ENCODE results near the gene ARRB1.

Gene ARRB1

GRCh38 chr11:75351541-75351790 lies at the start of gene ARRB1:
TSS of gene ARRB1 (minus strand) at chr11:75351661. CDS start at chr11:75351607, 54 bp downstream.
- H3K27ac ChIP-seq (ENCODE audit: low read depth in 2 of 2, low read length in 2 of 2) = peak within 1 kb of the TSS; percentile 90 to 95
- no peaks in the 10 kb centered on the region for H3K9me3 ChIP-seq (ENCODE audit: control insufficient read depth in 2 of 2, low read length in 2 of 2)
- H3K4me1 ChIP-seq (ENCODE audit: control insufficient read depth in 2 of 2, insufficient read depth in 2 of 2, low read length in 2 of 2) = peaks cover 57 to 60% of the 10 kb centered on the region in 2 donors
- H3K27me3 ChIP-seq (ENCODE audit: control insufficient read depth in 2 of 2, insufficient read depth in 2 of 2, low read length in 2 of 2) = no peaks in the 10 kb centered on the region
- peak within 1 kb of the TSS; percentile 81 to 98 for H3K4me3 ChIP-seq (ENCODE audit: low read length in 2 of 2)
- H3K36me3 ChIP-seq (ENCODE audit: control insufficient read depth in 2 of 2, insufficient read depth in 2 of 2, low read length in 2 of 2) = peaks cover 0 to 3% of the 10 kb centered on the region in 2 donors
- peak within 1 kb of the TSS; percentile 81 to 86 for H3K9ac ChIP-seq (ENCODE audit: low read depth in 1 of 2, low read length in 2 of 2)

GRCh38 chr11:75400146-75400865 lies 48.8 kb upstream of the ARRB1 start:
- H3K36me3 ChIP-seq (ENCODE audit: control insufficient read depth in 2 of 2, insufficient read depth in 2 of 2, low read length in 2 of 2) = peaks cover 40 to 41% of the 10 kb centered on the region in 2 donors
- no peaks in the 10 kb centered on the region for H3K27me3 ChIP-seq (ENCODE audit: control insufficient read depth in 2 of 2, insufficient read depth in 2 of 2, low read length in 2 of 2)
- peaks cover 14 to 17% of the 10 kb centered on the region in 2 donors for H3K4me1 ChIP-seq (ENCODE audit: control insufficient read depth in 2 of 2, insufficient read depth in 2 of 2, low read length in 2 of 2)
- H3K9me3 ChIP-seq (ENCODE audit: control insufficient read depth in 2 of 2, low read length in 2 of 2) = no peaks in the 10 kb centered on the region
- peak overlapping the region; percentile 93 to 94 for H3K27ac ChIP-seq (ENCODE audit: low read depth in 2 of 2, low read length in 2 of 2)
- peak overlapping the region; percentile 90 to 95 for H3K9ac ChIP-seq (ENCODE audit: low read depth in 1 of 2, low read length in 2 of 2)
- H3K4me3 ChIP-seq (ENCODE audit: low read length in 2 of 2) = peak overlapping the region; percentile 84 to 98

- H3K9me3 ChIP-seq (ENCODE audit: control insufficient read depth in 2 of 2, low read length in 2 of 2) = no peaks in the 10 kb centered on the region
- H3K4me3 ChIP-seq (ENCODE audit: low read length in 2 of 2) = peak within 1 kb of the TSS; percentile 84 to 98
- H3K27ac ChIP-seq (ENCODE audit: low read depth in 2 of 2, low read length in 2 of 2) = peak within 1 kb of the TSS; percentile 93 to 94
- H3K36me3 ChIP-seq (ENCODE audit: control insufficient read depth in 2 of 2, insufficient read depth in 2 of 2, low read length in 2 of 2) = peaks cover 33 to 35% of the 10 kb centered on the region in 2 donors
- no peaks in the 10 kb centered on the region for H3K27me3 ChIP-seq (ENCODE audit: control insufficient read depth in 2 of 2, insufficient read depth in 2 of 2, low read length in 2 of 2)
- H3K9ac ChIP-seq (ENCODE audit: low read depth in 1 of 2, low read length in 2 of 2) = peak within 1 kb of the TSS; percentile 90 to 95
- peaks cover 14 to 17% of the 10 kb centered on the region in 2 donors for H3K4me1 ChIP-seq (ENCODE audit: control insufficient read depth in 2 of 2, insufficient read depth in 2 of 2, low read length in 2 of 2)
These were observed 48.1 kb upstream of the ARRB1 start, which contains the start of gene RPS3 for GRCh38 chr11:75399344-75400145. TSS of gene RPS3 (plus strand) at chr11:75399518. CDS start at chr11:75399548, 30 bp downstream.

GRCh38 chr11:75398906-75399305 lies 47.4 kb upstream of the ARRB1 start:
- no peak overlapping the region for H3K27ac ChIP-seq (ENCODE audit: low read depth in 2 of 2, low read length in 2 of 2)

GRCh38 chr11:75394085-75394840 lies 42.8 kb upstream of the ARRB1 start:
- H3K4me3 ChIP-seq (ENCODE audit: low read length in 2 of 2) = no peak overlapping the region
- no peaks in the 10 kb centered on the region for H3K4me1 ChIP-seq (ENCODE audit: control insufficient read depth in 2 of 2, insufficient read depth in 2 of 2, low read length in 2 of 2)
- H3K36me3 ChIP-seq (ENCODE audit: control insufficient read depth in 2 of 2, insufficient read depth in 2 of 2, low read length in 2 of 2) = no peaks in the 10 kb centered on the region
- H3K9ac ChIP-seq (ENCODE audit: low read depth in 1 of 2, low read length in 2 of 2) = no peak overlapping the region
- H3K27ac ChIP-seq (ENCODE audit: low read depth in 2 of 2, low read length in 2 of 2) = no peak overlapping the region
- H3K9me3 ChIP-seq (ENCODE audit: control insufficient read depth in 2 of 2, low read length in 2 of 2) = no peaks in the 10 kb centered on the region
- no peaks in the 10 kb centered on the region for H3K27me3 ChIP-seq (ENCODE audit: control insufficient read depth in 2 of 2, insufficient read depth in 2 of 2, low read length in 2 of 2)

More at GRCh38 chr11:75398906-75399305, 47.4 kb upstream of the ARRB1 start:
- H3K27me3 ChIP-seq (ENCODE audit: control insufficient read depth in 2 of 2, insufficient read depth in 2 of 2, low read length in 2 of 2) = no peaks in the 10 kb centered on the region
- H3K4me3 ChIP-seq (ENCODE audit: low read length in 2 of 2) = peak overlapping the region in 1 of 2 donors; percentile 98
- H3K9ac ChIP-seq (ENCODE audit: low read depth in 1 of 2, low read length in 2 of 2) = no peak overlapping the region
- H3K4me1 ChIP-seq (ENCODE audit: control insufficient read depth in 2 of 2, insufficient read depth in 2 of 2, low read length in 2 of 2) = peaks cover 14 to 17% of the 10 kb centered on the region in 2 donors
- H3K36me3 ChIP-seq (ENCODE audit: control insufficient read depth in 2 of 2, insufficient read depth in 2 of 2, low read length in 2 of 2) = peaks cover 26 to 28% of the 10 kb centered on the region in 2 donors
- no peaks in the 10 kb centered on the region for H3K9me3 ChIP-seq (ENCODE audit: control insufficient read depth in 2 of 2, low read length in 2 of 2)

- Histone ChIP-seq H3K4me1 (ENCODE audit: control insufficient read depth in 2 of 2, insufficient read depth in 2 of 2, low read length in 2 of 2) (peaks cover 13 to 16% of the 10 kb centered on the region in 2 donors), H3K9me3 (ENCODE audit: control insufficient read depth in 2 of 2, low read length in 2 of 2) (no peaks in the 10 kb centered on the region), H3K36me3 (ENCODE audit: control insufficient read depth in 2 of 2, insufficient read depth in 2 of 2, low read length in 2 of 2) (no peaks in the 10 kb centered on the region), H3K27me3 (ENCODE audit: control insufficient read depth in 2 of 2, insufficient read depth in 2 of 2, low read length in 2 of 2) (no peaks in the 10 kb centered on the region), H3K9ac (ENCODE audit: low read depth in 1 of 2, low read length in 2 of 2) (no peak overlapping the region), H3K4me3 (ENCODE audit: low read length in 2 of 2) (no peak overlapping the region), H3K27ac (ENCODE audit: low read depth in 2 of 2, low read length in 2 of 2) (no peak overlapping the region)
These were observed 38.5 kb upstream of the ARRB1 start for GRCh38 chr11:75389925-75390324.

GRCh38 chr11:75389276-75389605 lies 37.8 kb upstream of the ARRB1 start:
- Histone ChIP-seq H3K27me3 (ENCODE audit: control insufficient read depth in 2 of 2, insufficient read depth in 2 of 2, low read length in 2 of 2) (no peaks in the 10 kb centered on the region), H3K36me3 (ENCODE audit: control insufficient read depth in 2 of 2, insufficient read depth in 2 of 2, low read length in 2 of 2) (no peaks in the 10 kb centered on the region), H3K9me3 (ENCODE audit: control insufficient read depth in 2 of 2, low read length in 2 of 2) (no peaks in the 10 kb centered on the region), H3K4me3 (ENCODE audit: low read length in 2 of 2) (no peak overlapping the region), H3K9ac (ENCODE audit: low read depth in 1 of 2, low read length in 2 of 2) (no peak overlapping the region), H3K27ac (ENCODE audit: low read depth in 2 of 2, low read length in 2 of 2) (no peak overlapping the region), H3K4me1 (ENCODE audit: control insufficient read depth in 2 of 2, insufficient read depth in 2 of 2, low read length in 2 of 2) (peaks cover 15 to 22% of the 10 kb centered on the region in 2 donors)

- H3K27ac ChIP-seq (ENCODE audit: low read depth in 2 of 2, low read length in 2 of 2) = peak overlapping the region; percentile 51 to 65
- no peaks in the 10 kb centered on the region for H3K36me3 ChIP-seq (ENCODE audit: control insufficient read depth in 2 of 2, insufficient read depth in 2 of 2, low read length in 2 of 2)
- H3K4me1 ChIP-seq (ENCODE audit: control insufficient read depth in 2 of 2, insufficient read depth in 2 of 2, low read length in 2 of 2) = peaks cover 15 to 22% of the 10 kb centered on the region in 2 donors
- no peaks in the 10 kb centered on the region for H3K27me3 ChIP-seq (ENCODE audit: control insufficient read depth in 2 of 2, insufficient read depth in 2 of 2, low read length in 2 of 2)
- H3K4me3 ChIP-seq (ENCODE audit: low read length in 2 of 2) = peak overlapping the region in 1 of 2 donors; percentile 37
- peak overlapping the region; percentile 13 to 24 for H3K9ac ChIP-seq (ENCODE audit: low read depth in 1 of 2, low read length in 2 of 2)
- no peaks in the 10 kb centered on the region for H3K9me3 ChIP-seq (ENCODE audit: control insufficient read depth in 2 of 2, low read length in 2 of 2)
These were observed 37.2 kb upstream of the ARRB1 start for GRCh38 chr11:75388386-75389275.

- Histone ChIP-seq H3K4me3 (ENCODE audit: low read length in 2 of 2) (peak overlapping the region in 1 of 2 donors; percentile 37), H3K27me3 (ENCODE audit: control insufficient read depth in 2 of 2, insufficient read depth in 2 of 2, low read length in 2 of 2) (no peaks in the 10 kb centered on the region), H3K4me1 (ENCODE audit: control insufficient read depth in 2 of 2, insufficient read depth in 2 of 2, low read length in 2 of 2) (peaks cover 15 to 22% of the 10 kb centered on the region in 2 donors), H3K9me3 (ENCODE audit: control insufficient read depth in 2 of 2, low read length in 2 of 2) (no peaks in the 10 kb centered on the region), H3K9ac (ENCODE audit: low read depth in 1 of 2, low read length in 2 of 2) (no peak overlapping the region), H3K27ac (ENCODE audit: low read depth in 2 of 2, low read length in 2 of 2) (peak overlapping the region; percentile 29 to 74), H3K36me3 (ENCODE audit: control insufficient read depth in 2 of 2, insufficient read depth in 2 of 2, low read length in 2 of 2) (no peaks in the 10 kb centered on the region)
These were observed 36.4 kb upstream of the ARRB1 start for GRCh38 chr11:75387736-75388294.

Measured in mucosa of rectum (tissue), 2 donors.